Keratinocyte (primary cell): ENCODE data around the gene ADGRL3.

Experiments
- EZH2 ChIP-seq: IDR thresholded peaks from one replicate; pipeline ENCODE4 v1.6.1; 2012; ENCODE audit warnings: inconsistent platforms, mild to moderate bottlenecking, low read length, moderate library complexity
- TF ChIP-seq, protein P1 (sequence below), 3 experiments: IDR thresholded peaks in 1 of 3; conservative IDR thresholded peaks in 1 of 3; optimal IDR thresholded peaks in 1 of 3; 2 replicates in 2 of 3; 3 replicates in 1 of 3; pipeline versions ENCODE3 to v1.5.1; 2011; ENCODE audit warnings: low read length in 3 of 3, mild to moderate bottlenecking in 3 of 3, moderate library complexity in 2 of 3, control low read depth in 1 of 3, inconsistent platforms in 1 of 3; ENCODE audit not compliant: insufficient read depth in 2 of 3; ENCODE audit errors: extremely low read depth in 1 of 3

DNA sequence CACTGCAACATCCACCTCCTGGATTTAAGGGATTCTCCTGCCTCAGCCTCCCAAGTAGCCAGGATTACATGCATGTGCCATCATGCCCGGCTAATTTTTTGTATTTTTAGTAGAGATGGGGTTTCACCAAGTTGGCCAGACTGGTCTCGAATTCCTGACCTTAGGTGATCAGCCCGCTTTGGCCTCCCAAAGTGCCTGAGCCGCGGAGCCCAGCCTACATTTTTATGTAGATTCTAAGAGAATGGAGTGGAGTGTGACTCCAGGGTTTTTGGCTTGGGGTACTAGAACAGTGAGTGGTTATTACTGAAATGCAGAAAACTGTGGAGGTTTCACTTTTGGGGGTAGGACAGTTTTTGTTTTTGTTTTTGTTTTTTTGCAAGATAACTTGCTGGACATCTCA, 806.0 kb downstream of the ADGRL3 start:
- TF ChIP-seq, protein P1, sequence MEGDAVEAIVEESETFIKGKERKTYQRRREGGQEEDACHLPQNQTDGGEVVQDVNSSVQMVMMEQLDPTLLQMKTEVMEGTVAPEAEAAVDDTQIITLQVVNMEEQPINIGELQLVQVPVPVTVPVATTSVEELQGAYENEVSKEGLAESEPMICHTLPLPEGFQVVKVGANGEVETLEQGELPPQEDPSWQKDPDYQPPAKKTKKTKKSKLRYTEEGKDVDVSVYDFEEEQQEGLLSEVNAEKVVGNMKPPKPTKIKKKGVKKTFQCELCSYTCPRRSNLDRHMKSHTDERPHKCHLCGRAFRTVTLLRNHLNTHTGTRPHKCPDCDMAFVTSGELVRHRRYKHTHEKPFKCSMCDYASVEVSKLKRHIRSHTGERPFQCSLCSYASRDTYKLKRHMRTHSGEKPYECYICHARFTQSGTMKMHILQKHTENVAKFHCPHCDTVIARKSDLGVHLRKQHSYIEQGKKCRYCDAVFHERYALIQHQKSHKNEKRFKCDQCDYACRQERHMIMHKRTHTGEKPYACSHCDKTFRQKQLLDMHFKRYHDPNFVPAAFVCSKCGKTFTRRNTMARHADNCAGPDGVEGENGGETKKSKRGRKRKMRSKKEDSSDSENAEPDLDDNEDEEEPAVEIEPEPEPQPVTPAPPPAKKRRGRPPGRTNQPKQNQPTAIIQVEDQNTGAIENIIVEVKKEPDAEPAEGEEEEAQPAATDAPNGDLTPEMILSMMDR (optimal IDR thresholded peaks at IDR 0.05 in 1 of 3, IDR thresholded peaks at IDR 0.05 in 1 of 3, conservative IDR thresholded peaks at IDR 0.05 in 1 of 3; ENCODE audit: extremely low read depth in 1 of 3, insufficient read depth in 2 of 3, low read length in 3 of 3): no peak
- no peak for TF ChIP-seq EZH2
